Heart left ventricle (tissue), 16 donors: ENCODE data around the gene B4GALNT2. TPM values are rescaled to one million over a fixed set of nuclear protein-coding genes. Genes with fewer than 3 reads are reported as not detected.
"Not testable (repeated sequence)": the region's sequence is repeated elsewhere in the genome, so short reads cannot be mapped to it uniquely, and the experiment has no call there.

Experiments
- ATAC-seq, 4 donors: fragments of 200-7000 bp; cut with Tn5 transposase; one replicate each; pipeline ENCODE4 v1.9.1; 2020 to 2022; ENCODE audit warnings: moderate library complexity in 4 of 4, mild to moderate bottlenecking in 3 of 4, moderate number of reproducible peaks in 1 of 4
- DNase-seq, 5 donors: peaks; one replicate each; pipeline ENCODE4 v3.0.0-alpha.2; 2020
- H3K27ac ChIP-seq, 12 donors: fragments of 200-600 bp; sonication (generic) in 4 of 12; one replicate each; pipeline versions ENCODE4 v1.5.0 to v1.8.0; 2016 to 2022; ENCODE audit warnings: mild to moderate bottlenecking in 2 of 12
- H3K27me3 ChIP-seq, 9 donors: fragments of 200-600 bp; sonication (generic) in 2 of 9; one replicate each; pipeline versions ENCODE4 v1.5.1 to v1.8.0; 2016 to 2022; ENCODE audit warnings: mild to moderate bottlenecking in 3 of 9
- H3K36me3 ChIP-seq, 9 donors: fragments of 200-600 bp; sonication (generic) in 2 of 9; one replicate each; pipeline versions ENCODE4 v1.5.0 to v1.8.0; 2018 to 2022; ENCODE audit warnings: mild to moderate bottlenecking in 2 of 9
- H3K4me1 ChIP-seq, 12 donors: fragments of 200-600 bp; sonication (generic) in 4 of 12; one replicate each; pipeline versions ENCODE4 v1.5.0 to v1.8.0; 2016 to 2022; ENCODE audit warnings: mild to moderate bottlenecking in 3 of 12
- H3K4me3 ChIP-seq, 12 donors: fragments of 200-600 bp; sonication (generic) in 4 of 12; one replicate each; pipeline versions ENCODE4 v1.5.0 to v1.8.0; 2017 to 2022; ENCODE audit warnings: mild to moderate bottlenecking in 9 of 12, moderate library complexity in 4 of 12
- H3K9me3 ChIP-seq, 12 donors: fragments of 200-600 bp; sonication (generic) in 4 of 12; one replicate each; pipeline versions ENCODE4 v1.5.0 to v1.8.0; 2016 to 2022; ENCODE audit warnings: mild to moderate bottlenecking in 1 of 12
- CTCF ChIP-seq, 12 donors: fragments of 200-600 bp; sonication (generic) in 4 of 12; IDR thresholded peaks; one replicate each; pipeline versions ENCODE4 v1.5.0 to v1.8.0; 2018 to 2022; ENCODE audit warnings: antibody characterized with exemption in 12 of 12, mild to moderate bottlenecking in 5 of 12
- POLR2A ChIP-seq, 2 donors: fragments of 450-650 bp; IDR thresholded peaks; one replicate each; pipeline ENCODE4 v1.6.1; 2017; ENCODE audit warnings: antibody characterized with exemption in 2 of 2, mild to moderate bottlenecking in 2 of 2, moderate library complexity in 2 of 2
- WGBS, 4 donors: extraction: QIAGEN DNeasy Blood & Tissue Kit in 2 of 4; methylation state at CpG; one replicate each; pipeline versions ENCODE4 v1.1.5 to v1.1.7; 2013 to 2018; 5-methylcytosine and 5-hydroxymethylcytosine counted together
- intact Hi-C, 10 donors: fragments of 100-400 bp; cut with DNase I; formaldehyde crosslinking; loops; one replicate each; pipeline versions ENCODE4 v1.11.1 to v1.14.2; 2022
- polyA plus RNA-seq, 2 donors: library from polyadenylated mRNA; stranded (reverse); fragments of 200-250 nt; gene quantifications; one replicate each; pipeline ENCODE4 v1.2.3, GENCODE V29; 2013
- total RNA-seq, 9 donors: library from RNA; depleted of rRNA in 2 of 9; stranded (reverse); fragments of >200 nt in 2 of 9; fragmentation: NEBNext Ultra II Directional in 3 of 9; extraction: Animal tissue kit (Norgen Biotek cat#: 25700) in 3 of 9; gene quantifications; one replicate each; pipeline versions ENCODE4 v1.1.0 to v1.2.4, GENCODE V29; 2016 to 2023
- donor health status: ischemic (EF 13 %, LVEDD 7.1; RV severe dilation, severe dysfunction).
- donor health status: healthy with polysubstance abuse.
- donor health status: DM: no; HTN: yes; CAD: no.
- donor health status: DM: no; HTN: no; CAD: no.
- donor health status: ischemic (EF 25% LVEDD 6.9; RV normal size, moderate dysfunction).
- donor health status: ischemic (EF 25% LVEDD 5.7; RV mildly dilated, moderate dysfunction).
- donor health status: healthy.
- donor health status: DM: yes; HTN: yes; CAD: no.
- donor health status: ischemic (EF 35%, LVEDD 5.7; RV mildly dilated, moderate dysfunction).
- donor health status: nonischemic (EF 11% LVEDD 7.7; RV severe dilation, severe dysfunction).
- donor health status: DM: yes; HTN: yes; CAD: no.
- donor health status: PGD.
- donor health status: ischemic (EF 29% LVEDD 5.4; RV normal size, mild dysfunction).
- donor health status: nonischemic (EF 23%, LVEDD 6.1; RV moderate dilation, normal function).

The B4GALNT2 gene
- total and polyA plus RNA-seq, 11 donors, result 0.07 to 0.08 TPM; not detected in 9

- Histone ChIP-seq H3K4me1 (no peaks in the 10 kb centered on the region), H3K36me3 (no peaks in the 10 kb centered on the region), H3K4me3 (no peak overlapping the region), H3K27ac (no peak overlapping the region), H3K27me3 (no peaks in the 10 kb centered on the region), H3K9me3 (peaks cover 0 to 13% (median 0%) of the 10 kb centered on the region in 12 donors)
- intact Hi-C loops, result loop anchor here in 3 of 10 donors (5.0 kb wide), 3 partner anchors 44 to 109 kb away; no protein-coding TSS in a partner anchor
- WGBS, 4 donors, result 84 to 91% (median 87%) methylated on average over 4 to 5 of the region's 5 CpGs
- DNase-seq (no peak), ATAC-seq (no peak)
- TF ChIP-seq POLR2A (IDR thresholded peaks at IDR 0.05) (no peak), CTCF (IDR thresholded peaks at IDR 0.05) (no peak)
Measured at GRCh38 chr17:49183341-49183740, 50.8 kb downstream of the B4GALNT2 start.

GRCh38 chr17:49183801-49184200 lies 51.2 kb downstream of the B4GALNT2 start:
- Histone ChIP-seq H3K4me3 (no peak overlapping the region), H3K4me1 (no peaks in the 10 kb centered on the region), H3K27me3 (no peaks in the 10 kb centered on the region), H3K9me3 (peaks cover 0 to 13% (median 0%) of the 10 kb centered on the region in 12 donors), H3K27ac (no peak overlapping the region), H3K36me3 (no peaks in the 10 kb centered on the region)
- no peak for DNase-seq
- 78 to 97% (median 89%) methylated on average over 3 to 7 of the region's 7 CpGs for WGBS, 4 donors
- intact Hi-C loops, result loop anchor here in 3 of 10 donors (5.0 kb wide), 3 partner anchors 44 to 108 kb away; no protein-coding TSS in a partner anchor
- no peak for ATAC-seq
- TF ChIP-seq POLR2A (IDR thresholded peaks at IDR 0.05) (no peak), CTCF (IDR thresholded peaks at IDR 0.05) (no peak)

GRCh38 chr17:49184522-49184921 lies 52.0 kb downstream of the B4GALNT2 start:
- H3K36me3 ChIP-seq, H3K27me3 ChIP-seq, DNase-seq, ATAC-seq, H3K4me1 ChIP-seq, H3K4me3 ChIP-seq, H3K27ac ChIP-seq: not testable (repeated sequence)
- intact Hi-C loops, result loop anchor here in 3 of 10 donors (5.0 kb wide), 3 partner anchors 43 to 108 kb away; no protein-coding TSS in a partner anchor
- peaks cover 0 to 13% (median 0%) of the 10 kb centered on the region in 12 donors for H3K9me3 ChIP-seq

GRCh38 chr17:49185381-49185780 lies 52.8 kb downstream of the B4GALNT2 start:
- WGBS, 4 donors, result 95 to 100% (median 100%) methylated on average over 1 of the region's 1 CpG
- not testable (repeated sequence) for H3K36me3 ChIP-seq, H3K4me3 ChIP-seq, H3K27ac ChIP-seq, H3K27me3 ChIP-seq, H3K4me1 ChIP-seq, ATAC-seq, DNase-seq
- intact Hi-C loops, result loop anchor here in 1 of 10 donors (5.0 kb wide), 1 partner anchor 42 kb away; no protein-coding TSS in a partner anchor
- H3K9me3 ChIP-seq, result peaks cover 0 to 13% (median 0%) of the 10 kb centered on the region in 12 donors

- Histone ChIP-seq H3K9me3 (peaks cover 0 to 13% (median 0%) of the 10 kb centered on the region in 12 donors), H3K27me3 (no peaks in the 10 kb centered on the region), H3K27ac (no peak overlapping the region), H3K4me1 (peaks cover 0 to 6% (median 0%) of the 10 kb centered on the region in 12 donors), H3K36me3 (no peaks in the 10 kb centered on the region), H3K4me3 (no peak overlapping the region)
- DNase-seq (no peak), ATAC-seq (no peak)
- intact Hi-C loops, result loop anchor here in 1 of 10 donors (5.0 kb wide), 1 partner anchor 40 kb away; no protein-coding TSS in a partner anchor
- WGBS, 4 donors, result 91 to 98% (median 93%) methylated on average over 3 of the region's 3 CpGs
- TF ChIP-seq POLR2A (IDR thresholded peaks at IDR 0.05) (no peak), CTCF (IDR thresholded peaks at IDR 0.05) (no peak)
Measured at GRCh38 chr17:49187301-49187700, 54.7 kb downstream of the B4GALNT2 start.
